ENCODE measurements around the gene CST6.

The CST6 gene

GRCh38 chr11:66011785-66012303, at the start of gene CST6:
Gene CST6 (plus strand): TSS chr11:66012008. CDS start chr11:66012045, 37 bp downstream.
- H3K4me3 ChIP-seq (ENCODE audit: low read length) = no peak within 1 kb of the TSS
- DNase-seq (ENCODE audit: low read depth) = no peak
- no peak for TF ChIP-seq CTCF (IDR thresholded peaks at IDR 0.05; ENCODE audit: insufficient read depth, low read depth, low read length, missing control alignments)

- no peak for DNase-seq (ENCODE audit: low read depth)
- no peak for TF ChIP-seq CTCF (IDR thresholded peaks at IDR 0.05; ENCODE audit: insufficient read depth, low read depth, low read length, missing control alignments)
- H3K4me3 ChIP-seq (ENCODE audit: low read length) = peak overlapping the region; percentile 83
Observed at GRCh38 chr11:65962141-65962564, 49.7 kb upstream of the CST6 start.

- DNase-seq (ENCODE audit: low read depth) = no peak
- H3K4me3 ChIP-seq (ENCODE audit: low read length) = no peak overlapping the region
- no peak for TF ChIP-seq CTCF (IDR thresholded peaks at IDR 0.05; ENCODE audit: insufficient read depth, low read depth, low read length, missing control alignments)
Observed at GRCh38 chr11:65964906-65965305, 46.9 kb upstream of the CST6 start.

GRCh38 chr11:65965986-65966762, 45.6 kb upstream of the CST6 start:
- no peak overlapping the region for H3K4me3 ChIP-seq (ENCODE audit: low read length)
- TF ChIP-seq CTCF (IDR thresholded peaks at IDR 0.05; ENCODE audit: insufficient read depth, low read depth, low read length, missing control alignments) = no peak
- no peak for DNase-seq (ENCODE audit: low read depth)

- TF ChIP-seq CTCF (IDR thresholded peaks at IDR 0.05; ENCODE audit: insufficient read depth, low read depth, low read length, missing control alignments) = no peak
- no peak overlapping the region for H3K4me3 ChIP-seq (ENCODE audit: low read length)
- no peak for DNase-seq (ENCODE audit: low read depth)
Observed at GRCh38 chr11:65967329-65967934, 44.4 kb upstream of the CST6 start.

GRCh38 chr11:65968600-65969482, 43.0 kb upstream of the CST6 start:
- peak; percentile 33 for DNase-seq (ENCODE audit: low read depth)
- TF ChIP-seq CTCF (IDR thresholded peaks at IDR 0.05; ENCODE audit: insufficient read depth, low read depth, low read length, missing control alignments) = peak; percentile 49
- H3K4me3 ChIP-seq (ENCODE audit: low read length) = no peak overlapping the region

Measured in epithelial cell of esophagus (primary cell).